C4-2B (cell line): Measurements from ENCODE around the gene SLC6A16.

Experiments
- H3K27ac ChIP-seq: fragments of 450-650 bp; 2 replicates; pipeline ENCODE4 v1.5.1; 2017
- CTCF ChIP-seq: fragments of 450-650 bp; conservative IDR thresholded peaks from 2 replicates; pipeline ENCODE4 v1.5.1; 2017; ENCODE audit warnings: mild to moderate bottlenecking
- ZFX ChIP-seq: fragments of 450-650 bp; IDR thresholded peaks from 2 replicates; pipeline ENCODE4 v1.6.1; 2017

Gene SLC6A16

DNA sequence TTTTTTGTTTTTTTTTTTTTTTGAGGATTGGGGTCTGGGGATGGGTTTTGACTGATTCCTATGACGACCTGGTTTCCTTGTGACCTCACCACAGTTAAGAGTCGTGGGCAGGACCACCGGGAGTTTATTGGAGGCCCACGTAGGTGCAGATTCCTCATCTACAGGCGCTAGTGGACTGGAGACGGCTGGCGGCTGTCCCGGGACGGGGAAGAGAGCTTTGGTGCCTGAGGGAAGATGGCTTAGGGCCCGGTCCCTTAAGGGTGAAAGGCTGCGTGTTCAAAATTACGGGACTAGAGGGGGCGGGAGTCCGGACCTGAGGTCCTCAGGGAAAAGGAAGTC is 37.9 kb upstream of the SLC6A16 start:
- no peak for TF ChIP-seq CTCF
- no peak for TF ChIP-seq ZFX
- peak overlapping the region; percentile 78 for H3K27ac ChIP-seq

GRCh38 chr19:49362048-49362928 is 37.3 kb upstream of the SLC6A16 start, which contains the start of gene TEAD2:
TEAD2 (minus strand) TSS chr19:49362416; CDS start chr19:49360075, 2,341 bp downstream.
- peak within 1 kb of the TSS; percentile 78 for H3K27ac ChIP-seq
- TF ChIP-seq CTCF, result no peak

DNA sequence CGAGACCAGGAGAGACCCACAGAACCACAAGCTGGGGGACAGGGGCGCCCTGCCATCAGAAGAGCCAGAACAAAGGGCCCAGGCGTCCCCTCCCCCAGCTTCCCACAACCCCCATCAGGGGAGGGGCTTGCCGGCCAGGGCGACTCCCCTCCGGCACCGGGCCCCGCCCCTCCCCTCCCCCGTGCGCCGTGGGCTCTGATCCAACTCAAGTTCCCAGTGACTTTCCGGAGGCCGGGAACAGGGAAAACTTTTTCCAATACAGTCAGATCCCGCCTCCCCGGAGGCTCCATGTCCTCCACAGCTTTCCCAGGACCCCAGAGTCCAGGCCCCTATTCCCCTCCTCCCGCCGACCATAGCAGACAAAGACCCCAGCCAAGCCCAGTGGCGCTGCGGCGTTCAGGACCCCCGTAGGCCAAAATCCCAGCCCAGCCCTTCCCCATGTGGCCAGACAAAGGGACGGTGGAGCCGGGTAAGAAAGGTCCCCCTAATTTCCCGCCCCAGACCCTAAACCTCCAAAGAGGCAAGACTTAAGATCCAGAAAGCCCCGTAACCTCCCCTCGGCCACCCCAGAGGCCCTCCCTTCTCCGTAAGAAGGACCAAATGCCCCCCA is 36.6 kb upstream of the SLC6A16 start:
- TF ChIP-seq CTCF (no peak), ZFX (no peak)
- peak overlapping the region; percentile 78 for H3K27ac ChIP-seq

DNA sequence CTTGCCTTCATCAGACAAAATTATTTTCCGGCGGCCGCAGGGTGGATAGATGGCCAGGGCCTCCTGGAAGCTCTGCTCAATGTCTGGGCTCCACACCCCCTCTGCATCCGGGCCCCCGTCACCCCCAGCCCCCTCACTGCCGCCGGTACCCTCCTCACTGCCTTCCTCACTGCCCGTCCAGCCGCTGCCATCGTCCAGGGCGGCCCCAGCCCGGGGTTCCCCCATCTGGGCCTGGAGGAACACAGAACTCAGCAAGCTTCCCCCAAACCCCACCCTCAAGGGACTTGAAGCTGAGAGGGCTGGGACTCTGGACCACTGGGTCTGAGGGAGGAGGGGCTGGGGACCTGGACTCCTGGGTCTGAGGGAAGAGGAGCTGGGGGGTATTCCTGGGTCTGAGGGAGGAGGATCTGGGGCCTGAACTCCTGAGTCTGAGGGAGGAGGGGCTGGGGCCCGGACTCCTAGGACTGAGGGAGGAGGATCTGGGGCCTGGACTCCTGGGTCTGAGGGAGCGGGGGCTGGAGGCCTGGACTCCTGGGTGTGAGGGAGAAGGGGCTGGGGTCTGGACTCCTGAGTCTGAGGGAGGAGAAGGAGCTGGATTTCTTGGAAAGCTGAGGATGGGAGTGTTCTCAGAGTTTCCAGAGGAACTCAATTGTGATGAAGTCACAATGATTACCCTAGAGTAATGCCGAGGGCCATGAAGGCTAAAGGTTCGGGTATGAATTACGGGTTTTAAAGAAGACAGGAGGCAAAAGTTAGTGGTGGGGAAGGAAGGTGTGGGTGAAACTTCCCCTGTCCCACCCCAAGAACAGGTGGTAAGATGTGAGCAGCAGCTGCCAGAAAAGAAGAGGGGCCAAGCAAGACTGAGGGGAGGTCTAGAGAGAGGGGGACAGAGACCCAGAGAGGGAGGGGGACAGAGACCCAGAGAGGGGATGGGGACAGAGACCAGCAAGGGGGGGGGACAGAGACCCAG is 35.1 kb upstream of the SLC6A16 start:
- no peak overlapping the region; the same call in 1 of the 2 replicates for H3K27ac ChIP-seq
- TF ChIP-seq CTCF (no peak), ZFX (no peak)

GRCh38 chr19:49357186-49357585 is 32.2 kb upstream of the SLC6A16 start:
- H3K27ac ChIP-seq, result peak overlapping the region; percentile 48
- no peak for TF ChIP-seq ZFX
- TF ChIP-seq CTCF, result no peak

DNA sequence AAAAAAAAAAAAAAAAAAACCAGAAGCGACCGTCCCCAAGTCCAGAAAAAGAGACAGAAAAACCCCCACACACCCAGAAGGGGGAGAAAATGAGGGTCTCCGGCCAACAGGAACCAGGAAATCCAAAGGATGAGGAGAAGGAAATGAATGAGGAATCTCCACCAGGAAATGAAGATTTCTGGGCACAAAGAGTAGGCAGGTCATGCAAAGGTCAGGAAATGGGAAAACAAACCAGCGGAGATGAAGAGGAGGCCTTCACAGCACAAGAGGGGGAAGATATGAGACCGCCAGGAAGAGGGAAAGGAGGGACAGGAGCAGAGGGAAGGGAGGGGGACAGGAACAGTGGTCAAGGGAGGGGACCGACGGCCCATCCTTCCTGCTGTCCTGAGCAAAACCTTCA is 31.4 kb upstream of the SLC6A16 start:
- H3K27ac ChIP-seq, result peak overlapping the region; percentile 48
- TF ChIP-seq CTCF, result no peak
- no peak for TF ChIP-seq ZFX
